Right renal cortex interstitium (tissue), 3 donors: ENCODE measurements around the gene FAM236B. TPM values are rescaled to one million over a fixed set of nuclear protein-coding genes. Genes with fewer than 3 reads are reported as not detected.
"Not testable (repeated sequence)": the region's sequence is repeated elsewhere in the genome, so short reads cannot be mapped to it uniquely, and the experiment has no call there.

ENCODE experiments used
- DNase-seq, 3 donors: peaks; one replicate each; pipeline ENCODE4 v3.0.0-alpha.2; 2013; ENCODE audit warnings: low read depth in 3 of 3, low spot score in 2 of 3
- polyA plus RNA-seq, 3 donors: library from polyadenylated mRNA; unstranded; fragments of 120-200 nt; gene quantifications; one replicate each; pipeline ENCODE4 v1.2.1, GENCODE V29; 2013; ENCODE audit not compliant: insufficient read length in 3 of 3

FAM236B gene
- not detected for polyA plus RNA-seq

DNA sequence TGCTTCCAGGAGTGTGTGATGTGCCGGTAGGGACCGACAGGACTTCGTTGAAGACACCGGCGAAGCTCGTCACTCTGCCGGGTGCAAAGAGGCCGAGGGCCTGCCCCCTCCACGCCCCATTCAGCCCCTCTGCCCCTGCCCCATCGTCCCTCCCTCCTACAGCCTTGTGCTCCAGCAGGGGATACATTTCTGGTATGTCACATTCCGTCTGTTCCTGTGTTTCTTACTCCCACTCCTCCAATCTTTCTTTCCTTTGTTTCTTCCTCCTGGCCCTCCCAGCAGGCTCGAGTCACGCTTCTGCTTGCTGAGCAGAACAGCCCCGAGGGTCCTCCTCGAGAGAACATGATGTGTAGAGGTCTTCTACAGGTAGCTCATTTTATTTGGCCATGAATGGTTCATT, at the start of gene FAM236B:
Gene FAM236B, minus strand, starts transcription at position 101 of the 400 bp plus-strand sequence. Its CDS starts 100 bp downstream, at position 1.
- DNase-seq, result not testable (repeated sequence)

GRCh38 chrX:72830701-72831100, 48.2 kb upstream of the FAM236B start:
- DNase-seq, result not testable (repeated sequence)

GRCh38 chrX:72808110-72808509, 25.6 kb upstream of the FAM236B start, which contains the start of gene FAM236D:
TSS of gene FAM236D (minus strand) at chrX:72808210. CDS start at chrX:72808110, 100 bp downstream.
- not testable (repeated sequence) for DNase-seq

DNA sequence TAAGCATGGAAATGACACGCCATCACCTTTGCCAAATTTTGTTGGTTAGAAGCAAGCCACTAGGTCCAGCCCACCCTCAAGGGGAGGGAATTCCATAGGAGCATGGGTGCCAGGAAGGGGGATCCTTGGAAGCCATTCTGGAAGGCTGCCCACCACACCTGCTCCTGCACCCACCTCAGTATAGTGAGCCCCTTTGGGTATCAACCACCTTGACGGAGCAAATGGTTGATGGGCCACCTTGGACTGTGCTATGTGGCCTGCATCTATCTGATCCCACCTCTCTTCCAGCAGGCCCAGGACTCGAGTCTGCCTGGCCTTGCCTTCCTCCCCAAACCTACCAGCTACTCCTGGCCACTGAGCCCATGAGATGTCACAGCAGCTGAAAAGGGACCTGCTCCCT, 7.9 kb upstream of the FAM236B start:
- not testable (repeated sequence) for DNase-seq

DNA sequence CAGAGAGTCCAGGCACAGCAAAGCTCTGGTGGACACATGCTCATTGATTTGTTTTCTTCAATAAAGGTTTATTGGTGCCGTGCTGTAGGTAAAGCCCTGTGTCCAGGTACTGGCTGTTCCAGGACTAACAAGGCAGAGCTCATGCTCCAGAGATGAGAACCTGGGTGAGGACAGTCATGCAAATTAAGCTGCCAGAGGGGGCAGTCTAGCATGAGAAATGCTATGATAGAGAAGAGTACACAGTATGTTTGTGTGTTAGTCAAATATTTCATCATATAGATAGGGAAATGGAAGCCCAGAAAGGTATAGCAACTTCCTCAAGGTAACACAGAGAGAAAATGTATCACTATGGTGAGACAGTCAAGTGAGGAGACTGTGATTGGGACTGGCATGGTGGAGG, 5.7 kb upstream of the FAM236B start:
- not testable (repeated sequence) for DNase-seq

- DNase-seq, result not testable (repeated sequence)
Measured at GRCh38 chrX:72783964-72784363, 1.5 kb upstream of the FAM236B start.

- DNase-seq, result not testable (repeated sequence)
Measured at GRCh38 chrX:72783365-72783936, 991 bp upstream of the FAM236B start.

GRCh38 chrX:72778146-72778545, 4.3 kb downstream of the FAM236B start:
- not testable (repeated sequence) for DNase-seq

- DNase-seq, result not testable (repeated sequence)
Measured at GRCh38 chrX:72777467-72777790, 5.0 kb downstream of the FAM236B start.

GRCh38 chrX:72776653-72777466, 5.6 kb downstream of the FAM236B start, which contains the start of gene DMRTC1B:
TSS of gene DMRTC1B (plus strand) at chrX:72776890. CDS start at chrX:72845136, 68,246 bp downstream.
- not testable (repeated sequence) for DNase-seq

- DNase-seq, result not testable (repeated sequence)
Measured at GRCh38 chrX:72760454-72760853, 22.0 kb downstream of the FAM236B start.

DNA sequence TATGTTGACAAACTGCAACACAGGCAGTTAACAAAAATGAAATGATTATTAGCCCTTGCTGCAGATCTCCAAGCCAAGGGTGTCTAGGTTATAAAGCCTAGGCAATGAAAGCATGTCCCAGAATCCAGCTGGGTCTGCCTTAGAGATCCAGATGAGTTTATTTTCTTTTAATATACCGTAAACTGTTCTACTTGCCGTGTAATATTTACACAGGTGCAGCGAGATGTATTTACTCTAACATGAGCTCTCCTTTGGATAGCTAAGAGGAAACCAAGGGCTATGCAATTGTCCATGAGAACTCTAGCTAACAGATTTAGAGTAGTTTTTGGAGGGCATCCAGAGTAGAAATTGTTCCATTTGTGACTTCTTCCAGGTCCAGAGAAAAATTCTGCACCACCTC, 33.9 kb downstream of the FAM236B start:
- DNase-seq, result not testable (repeated sequence)

DNA sequence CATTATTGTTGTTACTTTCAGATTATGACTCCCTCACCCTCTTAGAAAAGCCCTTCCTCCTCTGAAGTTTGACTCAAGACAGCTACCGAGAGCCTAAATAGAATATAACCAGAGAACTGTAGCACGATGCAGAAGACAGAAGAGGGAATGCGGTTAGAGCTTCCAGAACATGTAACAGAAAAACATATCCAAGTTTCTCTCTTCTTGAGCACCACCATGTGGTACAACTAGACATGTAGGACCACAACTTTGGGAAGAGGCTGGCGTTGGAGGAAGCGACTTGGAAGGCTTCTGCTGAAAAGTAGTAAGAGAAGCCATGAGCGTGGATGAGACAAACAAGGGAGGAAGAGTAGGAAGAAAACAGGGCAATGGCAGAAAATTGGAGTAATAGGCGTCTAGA, 36.9 kb downstream of the FAM236B start:
- DNase-seq, result not testable (repeated sequence)

DNA sequence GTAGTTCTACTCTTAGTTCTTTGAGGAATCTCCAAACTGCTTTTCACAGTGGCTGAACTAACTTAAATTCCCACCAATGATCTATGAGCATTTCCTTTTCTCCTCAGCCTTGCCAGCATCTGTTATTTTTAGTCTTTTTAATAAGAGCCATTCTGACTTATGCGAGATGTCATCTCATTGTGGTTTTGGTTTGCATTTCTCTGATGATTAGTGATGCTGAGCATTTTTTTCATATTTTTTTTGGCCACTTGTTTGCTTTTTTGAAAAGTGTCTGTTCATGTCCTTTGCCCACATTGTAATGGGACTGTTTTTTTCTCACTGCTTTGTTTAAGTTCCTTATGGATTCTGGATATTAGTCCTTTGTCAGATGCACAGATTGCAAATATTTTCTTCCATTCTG, 46.9 kb downstream of the FAM236B start:
- no peak for DNase-seq

GRCh38 chrX:72733636-72734035, 48.8 kb downstream of the FAM236B start:
- DNase-seq, result not testable (repeated sequence)

Other genes starting within 250 kb of the FAM236B start
- gene HDAC8, start 209.8 kb downstream of the FAM236B start, polyA plus RNA-seq, result 10 to 100 TPM; 27.2 to 38.4 (median 35.9) TPM
- 1 to 10 TPM; 5.0 to 6.1 (median 5.6) TPM for gene PHKA1, start 68.4 kb downstream of the FAM236B start, polyA plus RNA-seq
- gene DMRTC1B, start 5.8 kb downstream of the FAM236B start, polyA plus RNA-seq, result 1 to 10 TPM; 3.8 to 4.6 (median 4.1) TPM
- not detected for gene FAM236D, start 25.6 kb upstream of the FAM236B start, polyA plus RNA-seq
- gene FAM236C, start 130.0 kb upstream of the FAM236B start, polyA plus RNA-seq, result not detected
- gene FAM236A, start 155.5 kb upstream of the FAM236B start, polyA plus RNA-seq, result not detected
- gene DMRTC1, start 161.2 kb upstream of the FAM236B start, polyA plus RNA-seq, result under 1 TPM in 2 of 3 donors, not detected in 1; 0.33 to 0.46 TPM
- not detected for gene PABPC1L2B, start 220.3 kb upstream of the FAM236B start, polyA plus RNA-seq